Fibroblast of lung (primary cell): ENCODE measurements around the gene BCL2. TPM values are rescaled to one million over a fixed set of nuclear protein-coding genes. Genes with fewer than 3 reads are reported as not detected.

ENCODE experiments used
- DNase-seq, 2 donors: peaks; one replicate each; pipeline versions ENCODE4 v3.0.0 to v3.0.0-alpha.2; 2010; ENCODE audit warnings: low read depth in 2 of 2
- H2AFZ ChIP-seq: 2 replicates; pipeline ENCODE4 v1.5.1; 2012; ENCODE audit warnings: low read length, control low read depth, inconsistent platforms
- H3K27ac ChIP-seq: 2 replicates; pipeline ENCODE4 v1.5.1; 2011; ENCODE audit warnings: low read length, control low read depth; ENCODE audit not compliant: insufficient read depth
- H3K27me3 ChIP-seq: 2 replicates; pipeline ENCODE4 v1.5.1; 2011; ENCODE audit warnings: mild to moderate bottlenecking, low read length; ENCODE audit not compliant: control insufficient read depth, insufficient read depth
- H3K36me3 ChIP-seq: 2 replicates; pipeline ENCODE4 v1.5.1; 2011; ENCODE audit warnings: low read length; ENCODE audit not compliant: control insufficient read depth, insufficient read depth
- H3K4me1 ChIP-seq: 2 replicates; pipeline ENCODE4 v1.5.1; 2011; ENCODE audit warnings: low read length; ENCODE audit not compliant: control insufficient read depth, insufficient read depth; ENCODE audit errors: extremely low read depth
- H3K4me2 ChIP-seq: 2 replicates; pipeline ENCODE4 v1.5.1; 2011; ENCODE audit warnings: low read length, control low read depth; ENCODE audit not compliant: insufficient read depth; ENCODE audit errors: extremely low read depth
- H3K4me3 ChIP-seq, 4 experiments: fragments of 200-600 bp in 1 of 4; sonication (generic) in 1 of 4; replicated peaks in 1 of 4; 2 replicates each; pipeline ENCODE4 v1.5.1; 2011 to 2016; ENCODE audit warnings: low read length in 4 of 4, low read depth in 3 of 4, mild to moderate bottlenecking in 3 of 4, control low read depth in 2 of 4, inconsistent platforms in 1 of 4, mixed read lengths in 1 of 4; ENCODE audit not compliant: insufficient read depth in 1 of 4; ENCODE audit errors: control extremely low read depth in 1 of 4
- H3K79me2 ChIP-seq: 2 replicates; pipeline ENCODE4 v1.5.1; 2012; ENCODE audit warnings: mild to moderate bottlenecking, low read length, inconsistent platforms; ENCODE audit not compliant: control insufficient read depth, insufficient read depth
- H3K9ac ChIP-seq: 2 replicates; pipeline ENCODE4 v1.5.1; 2011; ENCODE audit warnings: mild to moderate bottlenecking, low read length, control low read depth; ENCODE audit not compliant: insufficient read depth
- H3K9me3 ChIP-seq: 2 replicates; pipeline ENCODE4 v1.5.1; 2012; ENCODE audit warnings: low read depth, low read length; ENCODE audit not compliant: control insufficient read depth, insufficient read depth
- H4K20me1 ChIP-seq: 2 replicates; pipeline ENCODE4 v1.5.1; 2011; ENCODE audit warnings: low read length; ENCODE audit not compliant: control insufficient read depth, insufficient read depth; ENCODE audit errors: extremely low read depth
- EZH2 ChIP-seq: IDR thresholded peaks from 2 replicates; pipeline ENCODE4 v1.5.1; 2012; ENCODE audit warnings: low read length, control low read depth, mild to moderate bottlenecking; ENCODE audit errors: missing control alignments
- polyA plus RNA-seq, 2 donors: library from polyadenylated mRNA; depleted of rRNA in 1 of 2; stranded (reverse) in 1 of 2; unstranded in 1 of 2; fragments of >200 nt; gene quantifications; 2 replicates each; pipeline ENCODE4 v1.2.1, GENCODE V29; 2011 to 2012; ENCODE audit warnings: missing spikeins in 1 of 2
- total RNA-seq: library from RNA; depleted of rRNA; stranded (reverse); fragments of >200 nt; gene quantifications from 2 replicates; pipeline ENCODE4 v1.2.1, GENCODE V29; 2014
- TF ChIP-seq, protein P1 (sequence below), 2 donors: IDR thresholded peaks in 1 of 2; conservative IDR thresholded peaks in 1 of 2; 1 replicate in 1 of 2; 2 replicates in 1 of 2; pipeline ENCODE4 v1.5.1; 2011 to 2012; ENCODE audit warnings: low read length in 2 of 2, control low read depth in 1 of 2, inconsistent platforms in 1 of 2, low read depth in 1 of 2, mild to moderate bottlenecking in 1 of 2

The BCL2 gene
- total and polyA plus RNA-seq, 2 donors (not counting 1 experiment from before 2014, with no cell fraction given) = 1.5 to 3.6 TPM

DNA sequence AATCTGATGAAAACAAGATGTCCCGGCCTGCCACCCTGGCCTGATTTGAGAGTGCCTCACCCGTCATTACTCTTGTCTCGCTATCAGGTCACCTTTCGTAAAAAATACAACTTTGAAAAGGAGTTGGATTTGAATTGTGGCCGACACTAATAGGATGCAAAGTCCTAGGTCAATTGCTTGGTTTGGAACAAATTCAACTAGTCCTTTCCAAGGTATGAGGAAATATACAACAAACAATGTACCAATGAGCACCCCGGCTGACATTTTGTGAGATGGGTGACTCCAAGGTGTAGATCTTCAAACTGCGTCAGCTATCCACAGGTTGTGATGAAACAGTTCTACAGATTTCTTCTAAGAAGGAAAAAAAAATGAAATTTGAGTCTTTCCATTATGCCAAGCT, 77.8 kb downstream of the BCL2 start:
- H3K4me1 ChIP-seq = peaks cover 9% of the 10 kb centered on the region
- no peaks in the 10 kb centered on the region for H3K36me3 ChIP-seq
- no peaks in the 10 kb centered on the region for H3K79me2 ChIP-seq
- H3K27me3 ChIP-seq = no peaks in the 10 kb centered on the region
- H3K4me3 ChIP-seq = no peak overlapping the region
- H2AFZ ChIP-seq = no peak overlapping the region
- DNase-seq = no peak
- no peaks in the 10 kb centered on the region for H3K9me3 ChIP-seq
- no peak overlapping the region for H3K27ac ChIP-seq
- H4K20me1 ChIP-seq = no peaks in the 10 kb centered on the region
- no peak for TF ChIP-seq EZH2
- TF ChIP-seq, protein P1, sequence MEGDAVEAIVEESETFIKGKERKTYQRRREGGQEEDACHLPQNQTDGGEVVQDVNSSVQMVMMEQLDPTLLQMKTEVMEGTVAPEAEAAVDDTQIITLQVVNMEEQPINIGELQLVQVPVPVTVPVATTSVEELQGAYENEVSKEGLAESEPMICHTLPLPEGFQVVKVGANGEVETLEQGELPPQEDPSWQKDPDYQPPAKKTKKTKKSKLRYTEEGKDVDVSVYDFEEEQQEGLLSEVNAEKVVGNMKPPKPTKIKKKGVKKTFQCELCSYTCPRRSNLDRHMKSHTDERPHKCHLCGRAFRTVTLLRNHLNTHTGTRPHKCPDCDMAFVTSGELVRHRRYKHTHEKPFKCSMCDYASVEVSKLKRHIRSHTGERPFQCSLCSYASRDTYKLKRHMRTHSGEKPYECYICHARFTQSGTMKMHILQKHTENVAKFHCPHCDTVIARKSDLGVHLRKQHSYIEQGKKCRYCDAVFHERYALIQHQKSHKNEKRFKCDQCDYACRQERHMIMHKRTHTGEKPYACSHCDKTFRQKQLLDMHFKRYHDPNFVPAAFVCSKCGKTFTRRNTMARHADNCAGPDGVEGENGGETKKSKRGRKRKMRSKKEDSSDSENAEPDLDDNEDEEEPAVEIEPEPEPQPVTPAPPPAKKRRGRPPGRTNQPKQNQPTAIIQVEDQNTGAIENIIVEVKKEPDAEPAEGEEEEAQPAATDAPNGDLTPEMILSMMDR (conservative IDR thresholded peaks at IDR 0.05 in 1 of 2, IDR thresholded peaks at IDR 0.05 in 1 of 2; ENCODE audit: low read depth in 1 of 2, low read length in 2 of 2) = no peak
- no peak overlapping the region for H3K9ac ChIP-seq
- no peak overlapping the region for H3K4me2 ChIP-seq

DNA sequence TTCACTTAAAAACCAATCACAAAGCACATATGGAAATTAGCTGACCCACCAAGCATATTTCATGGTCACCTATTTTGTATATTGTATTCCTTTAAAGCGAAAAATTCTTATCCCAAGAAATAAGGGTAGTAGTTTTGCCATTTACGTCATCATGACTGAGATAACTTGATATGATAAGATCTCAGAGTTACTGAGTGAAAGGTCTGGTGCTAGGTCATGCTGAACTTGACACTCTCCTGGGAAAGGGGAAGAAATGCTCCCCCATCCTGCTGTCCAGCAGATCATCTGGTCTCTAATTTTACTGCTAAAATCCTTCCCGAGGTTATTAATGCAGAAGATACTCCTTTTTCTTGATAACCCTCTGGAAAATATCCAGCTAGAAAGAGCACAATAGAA, 78.3 kb downstream of the BCL2 start:
- Histone ChIP-seq H3K27ac (no peak overlapping the region), H3K4me1 (peaks cover 9% of the 10 kb centered on the region), H3K9ac (no peak overlapping the region), H2AFZ (no peak overlapping the region), H3K27me3 (no peaks in the 10 kb centered on the region), H3K36me3 (no peaks in the 10 kb centered on the region), H3K79me2 (no peaks in the 10 kb centered on the region), H4K20me1 (no peaks in the 10 kb centered on the region), H3K4me3 (no peak overlapping the region), H3K4me2 (no peak overlapping the region), H3K9me3 (no peaks in the 10 kb centered on the region)
- DNase-seq = no peak
- TF ChIP-seq EZH2 = no peak
- TF ChIP-seq, protein P1 (conservative IDR thresholded peaks at IDR 0.05 in 1 of 2, IDR thresholded peaks at IDR 0.05 in 1 of 2; ENCODE audit: low read depth in 1 of 2, low read length in 2 of 2) = no peak

DNA sequence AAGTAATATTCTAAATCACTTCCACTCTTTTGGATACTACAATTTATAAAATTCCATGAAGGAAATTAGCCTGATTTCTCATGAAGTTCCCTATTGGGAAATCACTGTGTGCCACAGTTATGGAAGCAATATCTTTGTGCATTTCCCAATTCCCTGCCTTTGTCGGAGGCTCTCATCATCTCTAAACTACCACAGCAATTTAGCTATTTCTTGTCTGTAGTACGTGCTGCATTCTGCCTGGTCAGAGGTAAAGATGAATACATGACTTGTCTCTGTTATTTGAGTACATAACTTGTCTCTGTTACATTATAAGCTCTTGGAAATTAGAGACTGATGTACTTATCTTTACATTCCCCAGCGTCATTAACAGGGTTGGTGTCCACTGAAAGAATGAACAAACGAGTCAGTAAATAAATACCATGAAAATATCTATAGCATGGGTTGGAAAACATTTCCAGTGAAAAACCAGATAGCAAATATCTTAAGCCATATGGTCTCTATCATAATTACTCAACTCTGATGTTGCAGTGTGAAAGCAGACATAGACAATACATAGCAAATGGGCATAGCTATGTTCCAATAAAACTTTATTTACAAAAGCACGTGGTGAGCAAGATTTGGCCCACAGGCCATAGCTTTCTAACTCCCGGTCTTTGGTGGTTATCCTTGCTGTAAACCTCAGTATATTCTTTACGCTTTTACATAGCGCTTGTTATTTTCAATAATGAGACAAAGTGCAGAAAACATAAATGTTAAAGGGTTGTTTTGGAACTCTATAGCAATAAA, 78.8 kb downstream of the BCL2 start:
- peak in 1 of 2 donors; percentile 21 for DNase-seq
- no peak overlapping the region for H2AFZ ChIP-seq

More for the DNA sequence above, 78.8 kb downstream of the BCL2 start:
- H3K27me3 ChIP-seq = no peaks in the 10 kb centered on the region
- H3K4me2 ChIP-seq = no peak overlapping the region
- no peaks in the 10 kb centered on the region for H3K79me2 ChIP-seq
- H3K4me3 ChIP-seq = no peak overlapping the region
- no peak overlapping the region for H3K9ac ChIP-seq
- H3K9me3 ChIP-seq = no peaks in the 10 kb centered on the region
- no peak overlapping the region for H3K27ac ChIP-seq
- no peaks in the 10 kb centered on the region for H4K20me1 ChIP-seq
- no peak for TF ChIP-seq EZH2
- TF ChIP-seq, protein P1 (conservative IDR thresholded peaks at IDR 0.05 in 1 of 2, IDR thresholded peaks at IDR 0.05 in 1 of 2; ENCODE audit: low read depth in 1 of 2, low read length in 2 of 2) = no peak
- peaks cover 9% of the 10 kb centered on the region for H3K4me1 ChIP-seq
- no peaks in the 10 kb centered on the region for H3K36me3 ChIP-seq
